ENCODE results near the gene NAA25. TPM values are rescaled to one million over a fixed set of nuclear protein-coding genes. Genes with fewer than 3 reads are reported as not detected.

The NAA25 gene
- total RNA-seq, 1 donor from 2014 or later = 22.9 TPM

DNA sequence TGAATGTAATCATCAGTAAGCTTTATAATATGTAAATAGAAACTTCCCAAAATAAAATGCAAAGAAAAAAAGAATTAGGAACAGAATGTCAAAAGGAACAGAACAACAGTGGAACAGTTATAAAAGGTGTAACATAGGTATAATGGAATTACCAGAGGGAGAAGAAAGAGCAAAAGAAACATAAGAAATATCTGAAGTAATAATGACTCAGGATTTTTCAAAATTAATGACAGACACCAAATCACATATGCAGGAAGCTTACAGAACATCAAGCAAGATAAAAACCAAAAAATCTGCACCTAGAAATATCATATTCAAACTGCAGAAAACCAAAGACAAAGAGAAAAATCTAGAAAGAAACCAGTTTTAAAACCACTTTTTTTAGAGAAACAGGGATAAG is 131.7 kb downstream of the NAA25 start:
- DNase-seq (ENCODE audit: low read depth) (no peak), FAIRE-seq (no peak)
- H3K27me3 ChIP-seq (ENCODE audit: control insufficient read depth, insufficient read depth, low read length) = no peaks in the 10 kb centered on the region
- TF ChIP-seq, protein P1, sequence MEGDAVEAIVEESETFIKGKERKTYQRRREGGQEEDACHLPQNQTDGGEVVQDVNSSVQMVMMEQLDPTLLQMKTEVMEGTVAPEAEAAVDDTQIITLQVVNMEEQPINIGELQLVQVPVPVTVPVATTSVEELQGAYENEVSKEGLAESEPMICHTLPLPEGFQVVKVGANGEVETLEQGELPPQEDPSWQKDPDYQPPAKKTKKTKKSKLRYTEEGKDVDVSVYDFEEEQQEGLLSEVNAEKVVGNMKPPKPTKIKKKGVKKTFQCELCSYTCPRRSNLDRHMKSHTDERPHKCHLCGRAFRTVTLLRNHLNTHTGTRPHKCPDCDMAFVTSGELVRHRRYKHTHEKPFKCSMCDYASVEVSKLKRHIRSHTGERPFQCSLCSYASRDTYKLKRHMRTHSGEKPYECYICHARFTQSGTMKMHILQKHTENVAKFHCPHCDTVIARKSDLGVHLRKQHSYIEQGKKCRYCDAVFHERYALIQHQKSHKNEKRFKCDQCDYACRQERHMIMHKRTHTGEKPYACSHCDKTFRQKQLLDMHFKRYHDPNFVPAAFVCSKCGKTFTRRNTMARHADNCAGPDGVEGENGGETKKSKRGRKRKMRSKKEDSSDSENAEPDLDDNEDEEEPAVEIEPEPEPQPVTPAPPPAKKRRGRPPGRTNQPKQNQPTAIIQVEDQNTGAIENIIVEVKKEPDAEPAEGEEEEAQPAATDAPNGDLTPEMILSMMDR (IDR thresholded peaks at IDR 0.05; ENCODE audit: insufficient read depth, low read length, severe bottlenecking) = no peak
- no peaks in the 10 kb centered on the region for H3K36me3 ChIP-seq (ENCODE audit: control insufficient read depth, insufficient read depth, low read length)
- no peak overlapping the region for H3K4me3 ChIP-seq (ENCODE audit: low read depth, low read length)

Other genes starting within 250 kb of the NAA25 start
- 8.6 and 10.0 TPM in 2 replicates for gene TMEM116, start 95.6 kb downstream of the NAA25 start, total RNA-seq
- 114 and 159 TPM in 2 replicates for gene ERP29, start 95.4 kb downstream of the NAA25 start, total RNA-seq
- gene TRAFD1, start 16.8 kb upstream of the NAA25 start, total RNA-seq = 30.8 and 49.4 TPM in 2 replicates